ENCODE results near the gene GPR65. TPM values are rescaled to one million over a fixed set of nuclear protein-coding genes. Genes with fewer than 3 reads are reported as not detected.

GPR65 gene
- total RNA-seq, 3 donors from 2014 or later = 4.8 to 5.3 (median 4.8) TPM

DNA sequence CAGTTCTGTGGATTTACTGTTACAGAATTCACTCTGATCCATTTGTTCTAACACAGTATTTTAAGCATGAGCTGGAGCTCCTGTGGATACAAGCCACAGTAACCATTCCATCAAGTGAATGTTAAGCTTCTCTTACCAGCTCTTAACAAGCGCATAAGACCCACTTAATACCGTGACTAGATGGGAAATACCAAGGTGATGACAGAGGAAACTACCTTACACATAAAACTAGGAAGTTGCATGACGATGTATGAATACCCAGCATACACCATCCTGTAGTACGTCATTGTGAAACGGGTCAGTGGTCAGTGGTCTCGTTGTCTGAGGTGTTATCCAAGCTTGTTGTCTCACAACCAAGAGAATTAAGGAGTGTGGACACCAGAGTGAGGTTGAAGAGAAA, 10.0 kb upstream of the GPR65 start:
- DNase-seq (no peak), ATAC-seq (peak in 1 of 2 donors; percentile 6)
- H3K9me3 Mint-ChIP-seq = no peaks in the 10 kb centered on the region
- peak overlapping the region; percentile 55 for H3K4me3 Mint-ChIP-seq
- no peaks in the 10 kb centered on the region for H3K36me3 Mint-ChIP-seq (ENCODE audit: insufficient read depth)
- no peaks in the 10 kb centered on the region for H3K27me3 Mint-ChIP-seq (ENCODE audit: low read depth)
- H3K4me1 Mint-ChIP-seq (ENCODE audit: low read depth) = peaks cover 56% of the 10 kb centered on the region

DNA sequence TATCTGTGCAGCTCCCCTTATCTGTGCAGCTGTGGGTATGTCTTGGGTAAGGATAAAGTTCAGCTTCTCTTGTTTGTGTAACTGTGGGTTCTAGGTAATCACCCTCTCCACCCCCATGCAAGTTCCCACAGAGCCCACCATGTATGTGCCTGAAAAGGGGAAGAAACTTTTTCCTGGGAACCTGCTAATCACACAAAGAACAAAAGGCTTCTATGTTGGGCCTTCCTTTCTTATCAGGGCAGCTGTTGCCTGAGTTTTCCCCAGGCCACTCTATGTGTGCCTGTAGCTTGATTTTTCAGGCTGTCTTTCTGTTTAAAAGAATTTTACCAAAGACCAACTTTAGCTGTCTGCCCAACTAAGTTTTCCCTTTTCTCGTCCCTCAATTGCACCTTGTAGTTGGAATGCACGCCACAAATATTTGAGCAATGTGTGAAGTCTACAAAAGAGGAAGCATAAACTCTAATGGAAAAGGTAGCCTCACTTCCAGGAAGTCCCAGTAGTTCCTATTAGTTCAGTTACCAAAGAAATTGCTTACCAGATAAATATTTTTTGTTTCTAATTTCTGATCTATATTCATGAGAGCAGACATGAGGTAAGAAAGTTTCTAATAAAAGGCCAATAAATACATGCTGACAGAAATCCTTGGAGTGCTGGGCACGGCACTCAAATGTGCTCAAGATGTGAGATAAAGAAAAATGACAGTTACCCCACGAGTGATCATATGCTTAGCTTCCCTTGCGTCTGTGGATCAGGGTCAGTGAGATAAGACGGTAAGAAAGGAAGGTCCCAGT, 9.2 kb upstream of the GPR65 start:
- no peak for ATAC-seq

DNA sequence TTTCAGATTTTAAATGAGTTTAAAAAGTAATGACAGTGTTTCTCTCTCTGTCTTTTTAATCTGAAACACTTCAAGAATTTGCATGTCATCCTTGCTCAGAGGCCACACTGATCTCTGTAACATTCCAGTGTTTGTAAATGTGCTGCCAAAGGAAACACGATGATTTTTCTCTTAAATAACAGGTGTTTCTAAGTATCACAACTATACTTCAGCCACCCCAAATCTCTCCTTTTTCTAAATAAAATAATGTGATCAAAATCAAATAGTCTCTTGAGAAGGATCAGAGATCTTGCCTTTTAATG, 8.7 kb upstream of the GPR65 start:
- Mint-ChIP-seq H3K9me3 (no peaks in the 10 kb centered on the region), H3K4me1 (ENCODE audit: low read depth) (peaks cover 48% of the 10 kb centered on the region), H3K4me3 (no peak overlapping the region), H3K27me3 (ENCODE audit: low read depth) (no peaks in the 10 kb centered on the region), H3K36me3 (ENCODE audit: insufficient read depth) (no peaks in the 10 kb centered on the region)
- DNase-seq = no peak
- no peak for ATAC-seq

More for the DNA sequence above, 9.2 kb upstream of the GPR65 start:
- H3K4me3 Mint-ChIP-seq = no peak overlapping the region
- H3K36me3 Mint-ChIP-seq (ENCODE audit: insufficient read depth) = no peaks in the 10 kb centered on the region
- DNase-seq = no peak
- no peaks in the 10 kb centered on the region for H3K27me3 Mint-ChIP-seq (ENCODE audit: low read depth)
- peaks cover 52% of the 10 kb centered on the region for H3K4me1 Mint-ChIP-seq (ENCODE audit: low read depth)
- H3K9me3 Mint-ChIP-seq = no peaks in the 10 kb centered on the region

DNA sequence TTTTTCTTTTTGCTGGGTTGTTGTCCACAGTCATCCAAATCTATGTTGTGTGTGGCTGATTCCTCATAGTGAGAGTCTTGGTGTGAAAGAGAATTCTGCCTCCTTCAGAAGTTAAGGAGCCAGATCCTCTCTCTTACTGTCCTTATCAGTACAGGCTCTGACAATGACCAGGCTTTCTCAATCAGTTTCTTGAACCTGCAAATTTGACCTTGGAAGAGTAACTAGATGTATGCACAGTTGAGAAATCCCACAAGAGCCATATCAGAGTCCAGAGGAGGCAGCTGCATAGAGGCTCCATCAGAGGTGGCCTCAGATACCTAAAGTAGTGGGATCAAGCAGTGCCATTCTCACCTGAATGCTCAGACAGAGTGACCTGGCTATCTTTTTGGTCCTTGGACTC, 6.5 kb upstream of the GPR65 start:
- no peak overlapping the region for H3K4me3 Mint-ChIP-seq
- no peaks in the 10 kb centered on the region for H3K27me3 Mint-ChIP-seq (ENCODE audit: low read depth)
- peaks cover 40% of the 10 kb centered on the region for H3K4me1 Mint-ChIP-seq (ENCODE audit: low read depth)
- DNase-seq = no peak
- no peaks in the 10 kb centered on the region for H3K9me3 Mint-ChIP-seq
- H3K36me3 Mint-ChIP-seq (ENCODE audit: insufficient read depth) = no peaks in the 10 kb centered on the region
- no peak for ATAC-seq

DNA sequence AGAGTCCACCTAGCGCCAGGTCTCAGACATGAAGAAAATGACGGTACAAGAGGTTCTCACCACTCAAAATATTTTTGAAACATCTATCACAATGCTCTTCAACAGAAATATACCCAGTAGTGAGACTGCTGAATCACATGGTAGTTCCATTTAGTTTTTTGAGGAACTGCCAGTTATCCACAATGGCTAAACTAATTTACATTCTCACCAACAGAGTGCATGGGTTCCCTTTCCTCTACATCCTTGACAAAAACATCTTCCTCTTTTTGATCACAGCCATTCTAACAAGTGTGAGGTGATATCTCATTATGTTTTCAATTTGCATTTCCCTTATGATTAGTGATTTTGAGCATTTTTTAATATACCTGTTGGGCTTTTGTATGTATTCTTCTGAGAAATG, 5.7 kb upstream of the GPR65 start:
- Mint-ChIP-seq H3K36me3 (ENCODE audit: insufficient read depth) (no peaks in the 10 kb centered on the region), H3K4me3 (no peak overlapping the region), H3K9me3 (no peaks in the 10 kb centered on the region), H3K4me1 (ENCODE audit: low read depth) (peaks cover 36% of the 10 kb centered on the region), H3K27me3 (ENCODE audit: low read depth) (no peaks in the 10 kb centered on the region)
- DNase-seq = no peak
- no peak for ATAC-seq

DNA sequence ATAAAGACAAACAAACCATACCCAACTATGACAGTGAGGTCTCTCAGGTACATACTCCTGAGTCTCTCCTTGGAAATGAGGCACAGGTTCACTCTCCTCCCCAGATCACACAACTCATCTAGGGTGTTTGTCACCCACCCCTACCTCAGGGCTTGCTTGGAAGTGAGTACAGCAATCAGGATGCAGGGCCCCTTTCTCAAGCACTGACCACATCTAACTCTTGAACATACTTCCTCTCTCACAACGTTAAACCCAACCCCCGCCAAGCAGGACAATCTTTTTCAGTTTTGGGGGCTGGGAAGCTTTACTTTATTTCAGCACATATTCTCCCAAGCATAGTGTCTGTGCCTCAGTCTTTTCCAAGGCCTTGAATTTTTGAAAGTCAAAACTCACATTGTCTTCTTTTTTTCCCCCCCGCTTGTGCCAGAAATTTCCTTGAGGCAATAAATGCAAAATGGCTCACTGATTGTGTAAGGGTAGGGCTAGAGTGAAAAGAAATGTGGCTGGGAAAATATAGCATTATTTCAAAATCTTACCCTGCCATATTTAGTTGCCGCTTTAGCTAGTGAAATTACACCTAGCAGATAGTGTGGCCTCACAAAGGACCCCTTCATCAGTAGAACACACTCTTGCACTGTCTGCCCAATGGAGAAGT, 2.4 kb upstream of the GPR65 start:
- no peak for ATAC-seq
- H3K9me3 Mint-ChIP-seq = no peaks in the 10 kb centered on the region
- no peaks in the 10 kb centered on the region for H3K27me3 Mint-ChIP-seq (ENCODE audit: low read depth)
- H3K36me3 Mint-ChIP-seq (ENCODE audit: insufficient read depth) = no peaks in the 10 kb centered on the region
- no peak for DNase-seq
- H3K4me1 Mint-ChIP-seq (ENCODE audit: low read depth) = peaks cover 35% of the 10 kb centered on the region
- H3K4me3 Mint-ChIP-seq = no peak overlapping the region

DNA sequence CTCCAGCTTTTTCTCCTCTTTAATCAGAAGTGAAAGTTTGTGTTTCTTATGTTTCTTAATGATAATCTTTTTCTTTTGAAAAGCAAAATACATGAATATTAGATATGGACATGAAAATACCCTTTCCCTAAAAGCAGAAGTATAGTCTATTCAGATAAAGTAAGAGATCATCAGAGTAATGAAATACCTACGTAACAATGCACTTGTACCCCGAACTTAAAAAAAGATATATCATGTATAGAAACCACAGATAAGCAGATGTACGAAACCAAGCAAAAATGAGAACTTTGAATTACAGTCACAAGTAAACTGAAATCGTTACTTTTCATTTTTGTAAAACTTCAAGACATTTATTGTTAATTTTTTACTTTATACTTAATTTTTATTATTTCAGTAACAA, 1.5 kb upstream of the GPR65 start:
- no peaks in the 10 kb centered on the region for H3K9me3 Mint-ChIP-seq
- H3K4me3 Mint-ChIP-seq = no peak overlapping the region
- H3K36me3 Mint-ChIP-seq (ENCODE audit: insufficient read depth) = peaks cover 5% of the 10 kb centered on the region
- DNase-seq (no peak), ATAC-seq (no peak)
- H3K27me3 Mint-ChIP-seq (ENCODE audit: low read depth) = no peaks in the 10 kb centered on the region
- H3K4me1 Mint-ChIP-seq (ENCODE audit: low read depth) = peaks cover 42% of the 10 kb centered on the region

DNA sequence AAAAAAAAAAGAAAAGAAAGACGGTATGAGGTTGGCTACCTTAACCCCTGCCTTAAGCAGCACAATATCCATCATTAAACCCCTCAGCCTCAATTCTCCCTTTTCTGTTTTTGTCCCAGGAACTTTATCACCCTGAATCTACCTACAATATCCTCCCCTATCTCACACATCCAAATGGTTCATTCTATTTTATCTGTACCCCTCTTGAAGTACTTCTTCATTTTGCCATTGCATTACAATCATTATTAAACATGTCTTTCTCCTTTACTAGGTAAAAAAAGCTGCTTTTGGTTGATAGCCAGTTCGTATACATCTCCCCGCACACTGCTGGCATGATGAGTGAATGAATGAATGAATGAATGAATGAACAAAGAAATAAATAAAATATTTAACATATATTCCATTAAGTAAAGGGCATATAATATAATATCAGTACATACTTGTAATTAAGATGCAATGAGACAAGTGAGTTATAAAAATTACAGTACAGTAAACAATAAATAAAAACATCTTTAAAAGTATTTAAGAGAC, 364 bp upstream of the GPR65 start:
- no peak for ATAC-seq
- Mint-ChIP-seq H3K4me1 (ENCODE audit: low read depth) (peaks cover 54% of the 10 kb centered on the region), H3K27me3 (ENCODE audit: low read depth) (no peaks in the 10 kb centered on the region), H3K9me3 (no peaks in the 10 kb centered on the region), H3K4me3 (peak overlapping the region; percentile 84), H3K36me3 (ENCODE audit: insufficient read depth) (peaks cover 11% of the 10 kb centered on the region)
- no peak for DNase-seq

DNA sequence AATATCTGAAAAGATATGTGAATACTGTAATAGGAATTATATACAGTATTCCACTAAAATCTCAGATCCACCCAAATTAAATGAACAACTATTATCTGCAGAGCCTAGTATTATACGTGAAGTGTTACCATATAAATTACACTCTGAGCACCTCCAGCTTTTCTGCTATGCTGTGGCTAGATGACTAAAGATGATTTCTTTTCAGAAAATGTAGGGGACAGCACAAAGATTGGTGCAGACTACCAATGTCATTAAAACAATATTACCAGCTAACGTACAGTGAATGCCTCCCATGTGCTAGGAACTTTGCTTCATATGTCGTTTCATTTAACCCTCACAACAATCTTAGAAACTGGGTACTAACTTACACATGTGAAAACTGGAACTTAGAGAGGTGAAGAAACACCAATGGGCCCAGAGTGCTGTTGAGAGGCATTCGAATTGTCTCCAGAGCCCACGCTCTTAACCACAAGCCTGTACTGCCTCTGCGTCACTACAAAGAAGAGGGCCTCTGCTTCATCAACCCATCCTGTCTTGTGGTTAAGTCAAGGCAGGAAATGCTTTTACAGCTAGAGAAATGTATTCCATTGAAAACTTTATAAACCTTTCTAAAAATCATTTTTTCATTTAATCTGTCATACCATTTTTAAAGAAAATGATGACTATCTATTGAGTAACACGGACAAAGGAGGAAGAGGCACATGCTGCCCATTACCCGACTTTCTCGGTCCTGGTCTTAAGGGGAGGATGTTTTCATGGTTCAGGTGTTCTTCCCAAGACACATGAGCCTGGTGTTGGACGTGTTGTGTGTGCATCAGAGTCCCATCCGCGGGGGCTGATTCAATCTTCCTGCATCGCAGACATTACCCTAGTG, 1.3 kb downstream of the GPR65 start:
- H3K4me1 Mint-ChIP-seq (ENCODE audit: low read depth) = peaks cover 69% of the 10 kb centered on the region
- no peaks in the 10 kb centered on the region for H3K27me3 Mint-ChIP-seq (ENCODE audit: low read depth)
- peak; percentile 98 for ATAC-seq
- H3K9me3 Mint-ChIP-seq = no peaks in the 10 kb centered on the region
- H3K36me3 Mint-ChIP-seq (ENCODE audit: insufficient read depth) = peaks cover 25% of the 10 kb centered on the region
- peak; percentile 50 for DNase-seq
- H3K4me3 Mint-ChIP-seq = peak overlapping the region; percentile 84

DNA sequence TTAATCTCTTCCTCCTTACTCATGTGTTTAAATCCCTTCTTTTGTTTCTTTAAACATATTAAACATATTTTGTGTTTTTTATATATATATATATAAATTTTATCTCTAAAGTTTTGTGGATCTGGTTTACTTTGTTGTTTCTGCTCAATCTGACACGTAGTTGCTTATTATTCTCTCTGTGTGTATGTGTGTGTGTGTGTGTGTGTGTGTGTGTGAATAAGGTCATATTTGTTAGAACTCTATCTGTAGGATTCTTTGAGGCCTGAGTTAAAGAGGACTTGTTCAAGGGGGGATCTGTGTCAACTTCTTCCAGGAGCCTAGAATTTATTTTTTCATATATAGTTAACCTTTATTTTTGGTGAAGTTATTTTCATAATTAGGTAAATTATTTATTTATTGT, 2.7 kb downstream of the GPR65 start:
- ATAC-seq (no peak), DNase-seq (no peak)
- no peaks in the 10 kb centered on the region for H3K27me3 Mint-ChIP-seq (ENCODE audit: low read depth)
- H3K9me3 Mint-ChIP-seq = no peaks in the 10 kb centered on the region
- H3K36me3 Mint-ChIP-seq (ENCODE audit: insufficient read depth) = peaks cover 31% of the 10 kb centered on the region
- peak overlapping the region; percentile 73 for H3K4me3 Mint-ChIP-seq
- peaks cover 76% of the 10 kb centered on the region for H3K4me1 Mint-ChIP-seq (ENCODE audit: low read depth)

DNA sequence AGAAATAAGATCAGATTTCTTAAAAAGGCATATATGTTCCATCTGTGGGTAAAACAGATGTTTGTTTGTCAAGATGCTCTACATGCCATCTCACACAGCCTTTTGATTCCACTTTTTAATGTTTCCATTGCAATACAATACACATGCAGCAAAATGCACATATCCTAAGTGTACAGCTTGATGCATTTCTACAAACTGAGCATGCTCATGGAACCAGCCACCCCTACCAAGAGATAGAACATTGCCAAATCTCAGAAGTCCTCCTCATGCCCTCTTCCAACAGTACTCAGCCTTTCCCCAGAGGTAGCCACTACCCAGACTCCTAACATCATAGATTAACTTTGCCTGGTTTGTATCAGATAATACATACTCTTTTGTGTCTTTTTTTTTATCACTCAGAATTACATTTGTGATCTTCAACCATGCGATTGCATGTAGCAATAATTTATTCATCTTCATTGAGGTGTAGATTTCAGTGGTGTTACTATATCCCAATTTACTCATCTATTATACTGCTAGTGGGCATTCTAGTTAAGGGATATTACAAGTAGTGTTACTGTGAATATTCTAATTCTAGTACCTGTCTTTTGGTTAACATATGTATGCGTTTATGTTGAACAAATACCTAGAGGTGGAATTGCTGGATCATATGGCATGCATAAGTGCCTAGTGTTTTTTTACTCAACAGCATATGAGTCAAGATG, 3.3 kb downstream of the GPR65 start:
- peaks cover 74% of the 10 kb centered on the region for H3K4me1 Mint-ChIP-seq (ENCODE audit: low read depth)
- no peaks in the 10 kb centered on the region for H3K9me3 Mint-ChIP-seq
- DNase-seq = no peak
- peaks cover 31% of the 10 kb centered on the region for H3K36me3 Mint-ChIP-seq (ENCODE audit: insufficient read depth)
- H3K27me3 Mint-ChIP-seq (ENCODE audit: low read depth) = no peaks in the 10 kb centered on the region
- no peak for ATAC-seq
- peak overlapping the region; percentile 69 for H3K4me3 Mint-ChIP-seq

DNA sequence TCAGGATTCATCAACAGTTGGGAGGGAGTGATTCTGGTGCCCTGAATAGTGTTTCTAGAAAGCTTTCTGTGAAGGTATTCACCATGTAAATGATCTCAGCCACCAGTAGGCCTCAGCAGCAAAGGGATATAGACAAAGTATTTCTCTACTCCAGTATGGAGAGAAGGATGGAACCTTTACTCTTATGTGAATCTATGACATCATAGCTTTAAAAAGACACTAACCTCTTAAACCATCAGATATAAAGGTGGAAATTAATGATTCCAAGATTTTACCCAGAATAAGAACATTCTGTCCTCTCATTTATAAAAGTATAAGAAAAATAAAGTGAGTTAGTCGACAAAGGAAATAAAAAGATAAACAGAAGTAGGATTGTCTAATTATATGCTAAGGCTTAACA, 4.6 kb downstream of the GPR65 start:
- Mint-ChIP-seq H3K36me3 (ENCODE audit: insufficient read depth) (peaks cover 31% of the 10 kb centered on the region), H3K4me1 (ENCODE audit: low read depth) (peaks cover 79% of the 10 kb centered on the region), H3K4me3 (peak overlapping the region; percentile 57), H3K9me3 (no peaks in the 10 kb centered on the region), H3K27me3 (ENCODE audit: low read depth) (no peaks in the 10 kb centered on the region)
- ATAC-seq (no peak), DNase-seq (no peak)

DNA sequence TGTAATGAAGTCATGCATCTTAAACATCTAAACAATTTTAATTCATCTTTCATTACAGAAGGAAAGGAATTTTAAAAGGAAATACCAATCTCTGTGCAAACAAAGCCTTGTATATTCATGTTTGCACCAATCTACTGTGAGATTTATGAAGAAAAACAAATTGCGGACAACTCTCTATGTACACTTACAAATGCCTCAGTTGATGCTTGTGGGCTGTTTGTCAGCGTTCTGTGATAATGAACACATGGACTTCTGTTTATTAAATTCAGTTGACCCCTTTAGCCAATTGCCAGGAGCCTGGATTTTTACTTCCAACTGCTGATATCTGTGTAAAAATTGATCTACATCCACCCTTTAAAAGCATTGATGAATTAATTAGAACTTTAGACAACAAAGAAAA, 5.4 kb downstream of the GPR65 start:
- H3K9me3 Mint-ChIP-seq = no peaks in the 10 kb centered on the region
- H3K4me1 Mint-ChIP-seq (ENCODE audit: low read depth) = peaks cover 75% of the 10 kb centered on the region
- no peaks in the 10 kb centered on the region for H3K27me3 Mint-ChIP-seq (ENCODE audit: low read depth)
- peak overlapping the region; percentile 1 for H3K4me3 Mint-ChIP-seq
- no peak for DNase-seq
- ATAC-seq = no peak
- H3K36me3 Mint-ChIP-seq (ENCODE audit: insufficient read depth) = peaks cover 31% of the 10 kb centered on the region

DNA sequence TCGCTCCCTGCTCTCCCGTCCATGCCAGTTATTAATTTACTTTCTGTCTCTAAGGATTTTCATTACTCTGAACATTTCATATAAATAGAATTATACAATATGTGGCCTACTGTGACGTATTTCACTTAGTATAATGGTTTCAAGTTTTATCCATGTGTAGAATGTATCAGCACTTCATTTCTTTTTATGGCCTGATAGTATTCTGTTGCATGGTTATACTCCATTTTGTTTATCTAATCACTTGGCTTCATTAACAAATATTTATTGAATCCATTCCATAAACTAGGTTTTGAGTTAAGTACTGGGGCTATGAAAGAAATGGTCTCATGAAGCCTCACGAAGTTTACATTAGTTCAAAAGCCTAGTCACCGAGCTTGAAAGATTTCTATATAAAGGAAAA, 7.6 kb downstream of the GPR65 start:
- ATAC-seq (no peak), DNase-seq (no peak)
- peaks cover 38% of the 10 kb centered on the region for H3K36me3 Mint-ChIP-seq (ENCODE audit: insufficient read depth)
- no peaks in the 10 kb centered on the region for H3K9me3 Mint-ChIP-seq
- peaks cover 71% of the 10 kb centered on the region for H3K4me1 Mint-ChIP-seq (ENCODE audit: low read depth)
- H3K4me3 Mint-ChIP-seq = no peak overlapping the region
- no peaks in the 10 kb centered on the region for H3K27me3 Mint-ChIP-seq (ENCODE audit: low read depth)

Measured in activated T-cell treated with anti-CD3 and anti-CD28 coated beads, Interleukin-2, amount 50 U/mL, for 4 hours (primary cell).